Activated CD8-positive, alpha-beta memory T cell treated with anti-CD3 and anti-CD28 coated beads, Interleukin-2, amount 50 U/mL, for 1 hour (primary cell): ENCODE measurements around the gene FAM20C.

Experiments
- DNase-seq: peaks from one replicate; pipeline ENCODE4 v3.0.0-alpha.2; 2020; ENCODE audit errors: extremely low read depth

Gene FAM20C

DNA sequence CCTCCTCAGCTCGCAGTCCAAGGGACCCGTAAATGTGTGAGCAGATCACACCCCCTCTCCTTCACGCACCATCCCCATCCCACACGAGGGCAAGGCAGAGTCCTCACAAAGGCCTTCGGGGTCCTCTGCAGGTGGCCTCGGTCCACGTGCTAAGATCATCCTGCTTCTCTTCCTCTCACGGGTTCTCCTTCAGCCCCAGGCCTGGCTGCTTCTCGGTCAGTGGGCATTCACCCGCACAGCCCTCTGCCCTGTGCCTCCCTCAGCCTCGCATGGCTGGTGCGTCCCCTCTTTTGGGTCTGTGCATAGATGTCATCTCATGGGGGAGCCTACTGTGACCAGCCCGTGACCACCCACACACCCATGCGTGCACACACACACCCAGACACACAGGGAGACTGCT is 80.3 kb downstream of the FAM20C start:
- no peak for DNase-seq

DNA sequence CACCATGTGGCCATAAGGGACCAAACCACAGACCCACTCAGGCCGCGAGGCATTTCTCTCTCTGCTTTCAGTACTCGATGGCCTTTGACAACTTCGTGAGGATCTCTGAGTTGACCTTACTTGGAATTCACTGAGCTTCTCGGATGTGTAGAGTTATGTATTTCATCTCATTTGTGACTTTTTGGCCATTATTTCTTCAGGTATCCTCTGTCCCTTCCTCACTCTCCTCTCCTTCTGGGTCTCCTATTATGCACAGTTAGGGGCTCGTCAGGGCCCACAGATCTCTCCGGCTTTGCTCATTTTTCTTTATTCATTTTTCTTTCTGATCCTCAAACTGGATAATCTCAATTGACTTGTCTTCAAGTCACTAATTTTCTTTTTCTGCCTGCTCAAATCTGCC is 81.0 kb downstream of the FAM20C start:
- no peak for DNase-seq

DNA sequence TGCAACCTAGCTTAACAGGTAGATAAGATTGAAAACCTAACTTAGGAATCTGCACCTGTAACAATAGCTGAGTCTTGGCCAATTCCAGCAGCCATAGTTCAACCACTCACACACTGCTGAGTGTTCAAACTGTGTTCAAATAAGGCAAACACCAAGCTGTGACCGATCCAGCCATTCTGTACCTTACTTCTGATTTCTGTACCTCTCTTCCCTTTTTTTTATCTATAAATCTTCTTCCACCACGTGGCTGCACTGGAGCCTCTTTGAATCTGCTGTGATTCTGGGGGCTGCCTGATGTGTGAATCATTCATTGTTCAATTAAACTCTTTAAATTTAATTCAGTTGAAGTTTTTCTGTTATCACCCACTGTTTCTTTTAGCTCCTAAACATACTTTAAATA is 81.9 kb downstream of the FAM20C start:
- DNase-seq = no peak

DNA sequence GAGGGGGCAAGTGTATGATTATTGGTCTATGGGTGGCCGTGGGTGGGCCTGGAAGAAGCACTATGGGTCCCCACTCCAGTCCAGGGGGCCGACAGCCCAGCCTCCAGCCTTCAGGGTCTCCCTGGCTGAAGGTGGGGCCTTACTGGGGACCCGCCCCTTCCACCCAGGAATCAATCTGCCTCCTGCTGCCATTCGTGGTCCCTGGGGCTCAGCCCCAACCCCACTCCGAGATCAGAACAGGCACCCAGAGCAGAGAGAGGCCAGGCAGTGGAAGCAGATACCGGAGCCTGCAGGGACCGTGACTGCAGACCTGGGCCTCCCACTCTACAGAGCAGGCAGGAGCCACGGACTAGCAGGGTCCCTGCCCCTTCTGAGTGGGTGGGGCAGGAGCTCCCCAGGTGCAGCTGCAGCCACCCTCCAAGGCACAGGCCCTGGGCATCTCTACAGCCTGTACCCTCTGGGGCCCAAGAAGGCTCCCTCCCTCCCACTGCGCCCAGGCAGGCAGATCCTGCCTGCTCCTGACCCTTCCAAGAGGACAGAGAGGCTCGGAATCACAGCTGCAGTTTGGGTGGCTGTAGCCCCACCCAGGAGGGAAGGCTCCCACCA is 84.0 kb downstream of the FAM20C start:
- no peak for DNase-seq

DNA sequence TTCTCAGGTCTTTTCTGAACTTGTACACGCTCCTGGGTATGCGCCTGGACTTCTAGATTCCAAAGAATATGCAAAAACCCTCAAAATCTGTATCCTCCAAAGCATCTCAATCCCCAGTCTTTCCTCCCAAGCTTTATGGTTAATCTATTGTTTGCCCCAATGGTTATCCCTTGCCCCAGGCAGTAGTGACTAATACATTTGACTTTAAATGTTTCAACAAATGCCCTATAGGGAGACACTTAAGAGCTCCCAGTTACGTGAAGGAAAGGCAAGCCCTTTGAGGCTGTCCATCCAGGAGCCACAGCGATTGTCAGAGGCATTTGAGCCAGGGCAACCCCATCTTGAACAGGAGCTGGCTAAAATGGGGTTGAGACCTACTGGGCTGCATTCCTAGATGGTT is 84.9 kb downstream of the FAM20C start:
- DNase-seq = no peak

DNA sequence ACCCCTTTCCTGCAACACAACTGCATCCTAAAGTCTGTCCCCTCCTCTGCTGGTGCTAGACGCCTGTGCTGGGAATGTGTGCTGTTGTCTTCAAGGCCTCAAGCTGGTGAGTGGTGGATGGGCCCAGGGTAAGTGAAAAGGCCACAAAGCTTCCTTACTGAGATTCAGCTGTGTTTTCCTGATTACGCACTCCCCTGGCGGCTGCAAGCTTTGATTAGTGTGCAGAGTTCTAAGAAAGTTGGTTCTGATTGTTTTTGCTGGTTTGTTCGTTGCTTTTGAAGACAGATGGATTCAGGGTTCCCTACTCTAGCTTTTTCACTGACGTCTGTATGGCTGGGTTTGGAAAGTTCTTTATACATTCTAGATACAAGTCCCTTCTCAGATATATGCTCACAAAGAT is 85.7 kb downstream of the FAM20C start:
- DNase-seq = no peak

DNA sequence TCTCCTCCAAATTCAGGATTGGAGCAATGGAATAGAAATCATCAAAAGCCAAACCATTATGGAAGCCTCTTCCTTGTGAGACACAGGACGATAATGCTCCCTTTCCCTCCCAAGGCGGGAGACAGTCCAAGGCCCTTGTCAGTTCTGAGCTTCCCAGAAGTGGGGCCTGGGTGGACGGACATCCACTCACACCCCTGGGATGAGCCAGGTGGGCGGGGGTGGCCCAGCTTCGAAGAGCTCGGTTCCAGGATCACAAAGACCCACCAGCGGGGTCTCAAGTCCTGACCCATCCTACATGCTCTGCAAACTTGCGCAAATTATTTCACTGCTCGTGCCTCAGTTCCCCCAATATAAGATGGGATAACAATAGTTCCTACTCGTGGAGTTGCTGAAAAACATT is 87.5 kb downstream of the FAM20C start:
- no peak for DNase-seq

DNA sequence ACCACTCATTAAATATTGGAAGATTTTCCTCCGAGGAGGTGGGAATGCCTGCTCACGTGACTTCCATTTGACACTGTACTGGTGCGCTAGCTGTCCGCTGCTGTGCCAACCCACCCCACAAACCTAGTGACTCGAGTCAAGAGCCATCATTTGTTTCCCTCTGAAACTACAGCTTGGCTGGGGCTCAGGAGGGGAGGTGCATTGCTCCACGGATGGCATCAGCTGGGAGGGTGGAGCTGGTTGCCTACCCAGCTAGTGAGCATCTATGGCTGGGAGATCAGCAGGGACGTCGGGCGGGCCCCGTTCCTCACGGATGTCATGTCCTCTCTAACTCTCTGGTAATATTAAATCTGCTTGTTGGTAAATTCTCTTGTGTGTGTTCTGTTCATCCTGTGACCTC is 88.1 kb downstream of the FAM20C start:
- DNase-seq = no peak

DNA sequence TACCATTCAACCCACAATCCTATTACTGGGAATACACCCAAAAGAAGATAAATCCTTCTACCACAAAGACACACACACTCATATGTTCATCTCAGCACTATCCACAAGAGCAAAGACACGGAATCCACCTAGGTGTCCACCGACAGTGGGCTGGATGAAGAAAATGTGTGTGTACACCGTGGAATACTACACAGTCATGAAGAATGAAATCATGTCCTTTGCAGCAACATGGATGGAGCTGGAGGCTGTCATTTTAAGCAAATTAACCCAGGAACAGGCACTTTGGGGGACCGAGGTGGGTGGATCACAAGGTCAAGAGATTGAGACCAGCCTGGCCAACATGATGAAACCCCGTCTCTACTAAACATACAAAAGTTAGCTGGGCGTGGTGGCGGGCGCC is 89.3 kb downstream of the FAM20C start:
- DNase-seq = no peak

DNA sequence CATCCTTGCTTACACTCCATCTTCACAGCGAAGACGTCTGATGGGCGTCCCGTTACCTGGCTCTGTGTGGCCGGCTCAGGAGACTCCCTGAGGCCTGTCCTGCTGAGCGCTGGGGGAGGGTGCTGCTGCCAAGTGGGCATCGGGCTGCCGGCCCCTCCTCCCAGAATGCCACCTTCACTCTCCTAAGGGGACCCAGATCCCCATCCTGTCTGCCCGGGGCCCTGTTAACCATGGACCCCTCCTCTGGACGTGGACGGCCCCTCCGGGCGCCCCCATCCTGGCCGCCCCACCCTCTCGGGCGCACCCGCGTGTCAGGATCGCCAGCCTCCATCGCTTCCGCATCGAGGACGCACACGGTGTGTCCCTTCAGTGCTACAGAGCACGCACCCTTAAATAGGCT is 90.2 kb downstream of the FAM20C start:
- DNase-seq = no peak

DNA sequence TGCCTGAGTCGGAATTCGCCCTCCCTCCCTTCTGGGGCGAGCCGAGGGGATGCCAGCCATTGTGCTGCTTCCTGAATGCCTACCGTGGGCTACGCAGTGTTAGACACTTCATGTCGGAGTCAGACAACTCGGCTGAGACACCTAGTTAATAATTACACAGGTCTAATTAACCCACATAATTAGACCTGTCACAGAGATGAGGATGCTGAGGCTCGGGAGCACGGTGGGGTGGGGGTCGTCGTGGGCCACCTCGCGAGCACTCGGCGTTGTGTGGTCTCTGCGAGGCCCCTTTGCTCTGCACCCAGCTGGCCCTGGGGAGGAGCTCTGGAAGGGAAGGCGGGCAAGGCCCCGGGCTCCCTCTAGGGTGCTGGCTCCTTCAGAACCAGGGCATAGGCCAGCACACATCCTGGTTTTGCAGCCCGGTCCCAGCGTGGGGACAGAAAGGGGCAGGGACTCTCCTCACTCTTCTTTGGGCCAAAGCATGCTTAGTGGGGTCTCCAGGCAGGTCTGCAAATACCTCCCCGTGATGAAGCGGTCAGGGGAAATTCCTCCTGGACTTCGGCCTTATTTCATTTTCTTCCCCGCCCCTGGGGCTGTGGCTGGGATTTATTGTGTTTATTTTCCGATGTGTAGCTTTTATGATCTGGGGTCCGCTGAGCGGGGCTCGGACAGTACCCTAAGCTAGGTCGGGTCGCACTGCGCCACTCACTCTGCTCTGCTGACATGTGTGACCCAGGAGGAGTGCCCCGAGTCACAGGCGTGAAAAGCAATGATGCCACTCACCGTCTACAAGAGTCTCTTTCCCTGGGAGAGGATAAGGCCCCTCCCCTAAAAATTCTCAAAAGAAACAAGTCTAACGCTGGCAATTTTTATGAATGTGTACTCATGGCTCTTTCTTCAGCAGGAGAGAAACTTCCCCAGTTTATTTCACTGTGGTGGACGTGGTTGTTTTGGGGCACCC is 92.7 kb downstream of the FAM20C start:
- DNase-seq = no peak

DNA sequence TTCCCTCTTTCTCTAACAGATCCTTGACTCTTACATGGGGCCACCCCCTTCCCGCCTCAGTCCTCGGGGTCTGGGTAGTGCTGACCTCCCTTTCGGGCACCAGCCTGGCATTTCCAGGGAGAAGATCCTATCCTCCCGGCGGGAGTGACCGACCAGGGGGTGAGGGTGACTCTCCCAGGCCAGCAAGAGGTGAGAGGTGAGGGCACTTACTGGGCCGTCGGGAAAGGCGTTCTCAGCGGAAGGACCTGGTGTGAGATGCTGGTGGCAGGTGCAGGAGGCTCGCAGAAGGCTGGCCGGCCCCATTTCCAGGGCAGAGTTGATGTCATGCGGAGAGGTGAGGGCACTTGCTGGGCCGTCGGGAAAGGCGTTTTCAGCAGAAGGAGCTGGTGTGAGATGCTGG is 93.4 kb downstream of the FAM20C start:
- no peak for DNase-seq

DNA sequence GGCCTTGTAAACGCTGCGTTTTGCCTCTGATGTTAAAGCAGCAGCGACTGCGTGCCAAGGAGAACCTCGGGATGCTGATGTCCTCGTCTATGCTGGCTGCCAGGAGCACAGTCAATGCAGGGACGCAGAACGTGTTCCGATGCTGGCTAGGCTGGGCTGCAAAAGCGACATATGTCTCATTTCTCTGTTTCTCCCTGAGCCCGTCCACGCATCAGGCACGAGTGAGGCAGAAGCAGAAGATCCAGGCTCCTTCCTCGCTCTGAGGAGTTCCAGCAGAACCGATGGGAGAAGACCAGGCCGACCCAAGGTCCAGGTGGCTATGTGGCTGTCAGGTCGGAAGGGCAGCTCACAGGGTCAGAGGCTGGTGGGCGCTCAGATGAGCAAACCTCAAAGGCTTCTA is 93.9 kb downstream of the FAM20C start:
- DNase-seq = no peak

DNA sequence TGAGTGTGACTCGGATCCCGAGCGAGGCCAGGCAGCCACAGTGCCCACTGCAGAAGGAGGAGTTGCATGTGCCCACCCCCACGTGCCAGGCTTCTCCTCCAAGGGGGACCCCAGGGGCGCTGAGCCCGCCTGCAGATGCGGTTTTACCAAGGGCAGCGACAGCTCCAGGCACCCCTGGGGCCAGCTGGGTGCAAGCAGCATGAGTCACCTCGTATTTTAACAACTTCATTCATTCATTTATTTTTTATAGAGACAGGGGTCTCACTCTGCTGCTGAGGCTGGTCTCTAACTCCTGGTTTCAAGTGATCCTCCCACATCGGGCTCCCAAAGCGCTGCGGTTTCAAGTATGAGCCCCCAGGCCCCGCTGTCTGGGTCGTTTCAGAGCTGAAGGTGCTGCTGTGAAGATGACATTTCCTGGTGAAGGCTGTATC is 96.3 kb downstream of the FAM20C start:
- no peak for DNase-seq

DNA sequence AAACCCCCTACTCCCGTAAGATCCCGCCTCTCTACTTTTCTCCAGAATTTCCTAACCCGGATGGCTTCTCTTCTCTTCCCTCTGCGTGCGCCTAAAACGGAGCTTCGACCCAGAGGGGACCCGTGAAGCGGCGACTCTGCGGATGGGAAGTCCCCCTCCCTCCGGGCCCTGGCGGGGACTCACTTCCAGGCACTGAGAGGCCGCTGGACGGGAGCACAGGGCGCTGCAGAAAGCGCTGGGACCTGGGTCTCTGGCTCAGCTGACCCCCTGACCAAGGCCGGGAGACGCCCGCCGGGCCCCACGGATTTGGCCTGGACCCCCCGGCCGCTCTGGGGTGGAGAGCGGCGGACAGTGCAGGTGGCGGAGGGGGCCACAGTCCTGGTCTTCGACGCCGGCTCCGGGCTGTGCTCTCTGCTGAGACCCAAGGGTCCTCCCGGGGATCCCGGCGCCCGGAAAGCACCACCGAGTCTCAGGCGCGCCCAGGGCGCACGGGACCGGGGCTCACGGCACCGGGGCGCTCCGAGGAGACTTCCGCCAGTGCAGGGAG is 96.9 kb downstream of the FAM20C start:
- DNase-seq = no peak

DNA sequence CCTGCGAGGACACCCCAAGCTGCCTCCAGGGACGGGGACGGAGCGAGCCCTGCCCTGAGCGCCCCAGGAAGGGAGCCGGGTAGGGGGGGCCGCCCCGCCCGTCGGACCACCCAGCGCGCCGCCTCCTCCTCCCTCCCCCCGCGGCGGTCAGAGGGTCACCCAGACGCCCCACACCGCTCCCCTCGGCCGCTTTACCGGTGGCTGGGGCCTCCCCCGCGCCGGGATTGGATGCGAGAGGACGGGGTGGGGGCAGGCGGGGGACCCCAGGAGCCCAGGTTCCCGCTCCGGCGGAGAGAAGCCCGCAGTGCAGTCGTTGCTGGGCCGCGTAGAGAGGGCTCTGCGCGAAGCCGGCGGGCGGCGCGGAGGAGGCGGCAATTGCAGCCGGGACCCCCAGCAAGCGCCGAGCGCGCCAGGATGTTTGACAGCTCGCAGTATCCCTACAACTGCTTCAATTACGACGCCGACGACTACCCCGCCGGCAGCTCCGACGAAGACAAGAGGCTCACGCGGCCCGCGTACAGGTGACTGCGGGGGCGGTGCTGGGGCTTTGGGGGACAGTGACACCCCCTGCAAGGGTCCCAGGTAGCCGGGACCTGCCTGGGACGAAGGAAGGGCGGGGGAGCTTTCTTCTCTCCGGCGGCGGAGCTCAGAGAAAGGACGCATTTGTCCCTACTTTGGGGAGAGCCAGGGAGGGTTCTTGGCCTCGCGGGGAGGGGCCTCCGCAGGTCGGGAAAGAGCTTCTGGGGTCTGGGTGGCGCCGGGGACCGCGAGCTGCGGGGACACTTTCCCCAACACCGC is 97.6 kb downstream of the FAM20C start, which contains the start of gene FOXL3:
TSS of gene FOXL3 (plus strand) at position 415 of the 798 bp plus-strand sequence. CDS start at position 415, 0 bp downstream.
- no peak for DNase-seq

DNA sequence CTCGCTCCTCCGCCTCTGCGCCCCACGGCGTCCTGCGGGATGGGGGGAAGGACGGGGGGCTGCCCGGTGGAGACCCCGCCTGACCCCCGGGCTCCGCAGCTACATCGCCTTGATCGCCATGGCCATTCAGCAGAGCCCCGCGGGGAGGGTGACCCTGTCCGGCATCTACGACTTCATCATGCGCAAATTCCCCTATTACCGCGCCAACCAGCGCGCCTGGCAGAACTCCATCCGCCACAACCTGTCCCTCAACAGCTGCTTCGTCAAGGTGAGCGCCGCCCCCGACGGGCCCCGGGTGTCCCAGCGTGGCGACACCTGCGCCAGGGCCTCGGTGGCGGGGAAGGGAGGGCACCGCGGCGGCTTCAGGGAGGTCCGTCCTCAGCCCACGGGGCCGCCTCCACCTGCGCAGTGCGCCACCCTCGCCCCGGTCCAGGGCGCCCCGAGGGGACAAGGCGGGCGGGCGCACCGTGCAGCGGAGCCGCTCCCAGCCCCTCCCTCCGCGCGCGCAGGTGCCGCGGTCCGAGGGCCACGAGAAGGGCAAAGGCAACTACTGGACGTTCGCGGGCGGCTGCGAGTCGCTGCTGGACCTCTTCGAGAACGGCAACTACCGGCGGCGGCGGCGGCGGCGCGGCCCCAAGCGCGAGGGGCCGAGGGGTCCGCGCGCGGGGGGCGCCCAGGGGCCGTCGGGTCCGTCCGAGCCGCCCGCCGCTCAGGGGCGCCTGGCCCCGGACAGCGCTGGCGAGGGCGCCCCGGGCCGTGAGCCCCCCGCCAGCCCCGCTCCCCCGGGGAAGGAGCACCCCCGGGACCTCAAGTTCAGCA is 98.4 kb downstream of the FAM20C start:
- DNase-seq = no peak

DNA sequence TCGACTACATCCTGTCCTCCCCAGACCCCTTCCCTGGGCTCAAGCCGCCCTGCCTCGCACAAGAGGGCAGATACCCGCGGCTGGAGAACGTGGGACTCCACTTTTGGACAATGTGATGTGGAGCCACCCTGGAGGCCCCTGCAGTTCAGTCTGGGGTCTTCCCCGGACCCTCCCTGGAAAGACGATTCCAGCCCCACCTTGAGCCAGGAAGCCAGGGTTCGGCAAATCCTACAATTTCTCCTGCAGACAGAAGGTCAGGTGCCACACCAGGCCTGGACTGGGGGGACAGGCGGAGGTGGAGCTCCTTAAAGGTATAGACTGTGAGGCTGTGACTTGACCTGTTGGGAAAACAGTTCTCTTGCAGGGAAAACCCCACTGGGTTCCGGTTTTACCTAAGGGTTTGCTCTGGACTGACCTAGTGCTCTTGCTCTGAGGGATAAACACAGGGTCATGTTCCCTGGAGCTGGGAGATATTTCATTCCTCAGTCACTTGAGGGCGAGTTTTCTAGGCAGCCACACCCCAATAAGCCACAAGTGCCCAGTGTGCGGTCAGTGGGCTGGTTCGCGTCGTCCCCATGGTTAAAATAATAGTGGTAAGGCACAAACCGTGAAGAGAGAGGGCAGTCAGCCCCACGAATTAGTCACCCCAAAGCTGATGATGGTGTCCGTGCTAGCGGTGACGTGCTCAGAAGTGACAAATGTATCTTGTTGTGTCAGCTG is 99.2 kb downstream of the FAM20C start:
- no peak for DNase-seq

DNA sequence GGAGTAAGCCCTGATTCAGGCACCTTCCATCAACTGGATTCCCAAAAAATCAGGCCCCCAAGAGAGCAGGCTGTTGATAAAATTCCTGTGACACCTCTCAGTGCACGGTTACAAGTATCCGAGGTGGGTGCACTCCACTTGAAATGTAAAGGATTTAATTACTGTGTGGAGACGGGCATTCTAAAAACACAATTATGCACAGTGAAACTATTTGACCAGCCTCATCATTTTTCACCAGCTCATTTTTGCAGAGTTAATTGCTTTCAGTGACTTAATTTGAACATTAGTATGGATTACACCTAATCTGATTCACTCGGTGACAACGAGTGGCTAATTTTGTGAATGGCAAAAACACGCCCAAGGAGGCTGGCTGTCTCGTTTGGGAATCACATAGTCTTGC is 99.9 kb downstream of the FAM20C start:
- no peak for DNase-seq

DNA sequence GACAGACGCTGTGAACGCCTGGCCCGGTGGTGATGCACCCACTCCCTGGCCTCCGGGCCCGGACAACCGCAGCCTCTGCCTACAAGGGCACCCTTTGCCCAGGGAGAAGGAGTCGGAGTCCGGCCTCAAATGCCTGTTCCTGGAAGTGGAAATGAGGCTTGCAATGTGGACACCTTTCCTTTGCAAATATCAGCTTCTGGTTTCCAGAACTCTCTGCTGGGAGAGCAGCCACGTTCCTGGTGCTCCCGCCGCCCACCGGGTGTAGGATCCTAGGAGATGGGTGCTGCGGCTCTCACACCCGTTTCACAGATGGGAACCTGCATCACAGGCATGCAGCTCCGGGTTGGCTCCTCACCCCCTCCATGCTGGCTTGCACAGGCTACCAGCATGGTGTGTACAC is 100.5 kb downstream of the FAM20C start:
- DNase-seq = no peak
